H1 (cell line): ENCODE results near the gene SLC35E3.

Experiments used
- CTBP2 ChIP-seq: IDR thresholded peaks from 2 replicates; pipeline ENCODE4 v1.7.0; 2011; ENCODE audit warnings: borderline replicate concordance, mild to moderate bottlenecking, moderate library complexity, mixed read lengths, low read length; ENCODE audit not compliant: insufficient read depth, insufficient read length
- EGR1 ChIP-seq: IDR thresholded peaks from 2 replicates; pipeline ENCODE4 v1.6.1; 2011; ENCODE audit warnings: low read depth, low read length, borderline replicate concordance
- POLR2AphosphoS5 ChIP-seq: IDR thresholded peaks from 2 replicates; pipeline ENCODE4 v1.6.1; 2011; ENCODE audit warnings: low read depth, low read length
- RAD21 ChIP-seq, 2 experiments: IDR thresholded peaks in 1 of 2; conservative IDR thresholded peaks in 1 of 2; 2 replicates each; pipeline ENCODE4 v1.6.1; 2011; ENCODE audit warnings: low read depth in 2 of 2, low read length in 2 of 2, improper control_type of control experiment in 1 of 2, inconsistent platforms in 1 of 2, mild to moderate bottlenecking in 1 of 2, moderate library complexity in 1 of 2
- SAP30 ChIP-seq: fragments of 300-600 bp; sonication (generic); IDR thresholded peaks from 2 replicates; pipeline ENCODE4 v1.7.1; 2012; ENCODE audit warnings: low read length, moderate library complexity, mild to moderate bottlenecking, inconsistent platforms; ENCODE audit not compliant: insufficient read depth, insufficient replicate concordance
- SIN3A ChIP-seq, 2 experiments: IDR thresholded peaks in 1 of 2; conservative IDR thresholded peaks in 1 of 2; 2 replicates each; pipeline ENCODE4 v1.6.1; 2011 to 2012; ENCODE audit warnings: low read length in 2 of 2, improper control_type of control experiment in 1 of 2, low read depth in 1 of 2, mild to moderate bottlenecking in 1 of 2
- YY1 ChIP-seq: IDR thresholded peaks from 2 replicates; pipeline ENCODE4 v1.6.1; 2011; ENCODE audit warnings: low read depth, mild to moderate bottlenecking, low read length
- TF ChIP-seq, protein P1 (sequence below), 3 experiments: IDR thresholded peaks; 1 replicate in 2 of 3; 2 replicates in 1 of 3; pipeline versions ENCODE4 v1.5.1 to v1.6.1; 2011; ENCODE audit warnings: low read length in 3 of 3, mild to moderate bottlenecking in 3 of 3, inconsistent platforms in 2 of 3, low read depth in 1 of 3, moderate library complexity in 1 of 3; ENCODE audit not compliant: insufficient read depth in 1 of 3; ENCODE audit errors: control extremely low read depth in 1 of 3
- TF ChIP-seq, protein P2 (sequence below): IDR thresholded peaks from 2 replicates; pipeline ENCODE4 v1.6.1; 2012; ENCODE audit warnings: inconsistent platforms
- TF ChIP-seq, protein P3 (sequence below): IDR thresholded peaks from 2 replicates; pipeline ENCODE4 v1.6.1; 2011; ENCODE audit warnings: low read depth, mild to moderate bottlenecking, low read length; ENCODE audit not compliant: insufficient read depth

DNA sequence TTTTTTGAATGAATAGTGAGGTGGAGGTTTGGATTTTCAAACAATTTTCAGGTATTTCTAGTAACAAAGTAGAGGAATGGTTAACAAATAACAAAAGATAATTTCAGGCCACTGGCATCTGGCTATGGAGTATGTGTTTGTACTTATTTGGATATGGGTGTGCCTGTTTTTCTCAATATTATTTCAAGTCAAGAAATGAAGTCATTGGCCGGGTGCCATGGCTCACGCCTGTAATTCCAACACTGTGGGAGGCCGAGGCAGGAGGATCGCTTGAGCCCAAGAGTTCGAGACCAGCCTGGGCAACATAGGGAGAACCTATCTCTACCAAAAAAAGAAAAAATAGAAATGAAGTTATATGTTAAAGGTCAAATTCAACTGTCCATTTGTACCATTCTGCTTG is 13.9 kb downstream of the SLC35E3 start:
- TF ChIP-seq, protein P1, sequence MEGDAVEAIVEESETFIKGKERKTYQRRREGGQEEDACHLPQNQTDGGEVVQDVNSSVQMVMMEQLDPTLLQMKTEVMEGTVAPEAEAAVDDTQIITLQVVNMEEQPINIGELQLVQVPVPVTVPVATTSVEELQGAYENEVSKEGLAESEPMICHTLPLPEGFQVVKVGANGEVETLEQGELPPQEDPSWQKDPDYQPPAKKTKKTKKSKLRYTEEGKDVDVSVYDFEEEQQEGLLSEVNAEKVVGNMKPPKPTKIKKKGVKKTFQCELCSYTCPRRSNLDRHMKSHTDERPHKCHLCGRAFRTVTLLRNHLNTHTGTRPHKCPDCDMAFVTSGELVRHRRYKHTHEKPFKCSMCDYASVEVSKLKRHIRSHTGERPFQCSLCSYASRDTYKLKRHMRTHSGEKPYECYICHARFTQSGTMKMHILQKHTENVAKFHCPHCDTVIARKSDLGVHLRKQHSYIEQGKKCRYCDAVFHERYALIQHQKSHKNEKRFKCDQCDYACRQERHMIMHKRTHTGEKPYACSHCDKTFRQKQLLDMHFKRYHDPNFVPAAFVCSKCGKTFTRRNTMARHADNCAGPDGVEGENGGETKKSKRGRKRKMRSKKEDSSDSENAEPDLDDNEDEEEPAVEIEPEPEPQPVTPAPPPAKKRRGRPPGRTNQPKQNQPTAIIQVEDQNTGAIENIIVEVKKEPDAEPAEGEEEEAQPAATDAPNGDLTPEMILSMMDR (IDR thresholded peaks at IDR 0.05; ENCODE audit: control extremely low read depth in 1 of 3, insufficient read depth in 1 of 3, low read depth in 1 of 3, low read length in 3 of 3) = no peak
- no peak for TF ChIP-seq SAP30
- TF ChIP-seq, protein P2, sequence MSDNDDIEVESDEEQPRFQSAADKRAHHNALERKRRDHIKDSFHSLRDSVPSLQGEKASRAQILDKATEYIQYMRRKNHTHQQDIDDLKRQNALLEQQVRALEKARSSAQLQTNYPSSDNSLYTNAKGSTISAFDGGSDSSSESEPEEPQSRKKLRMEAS = no peak
- TF ChIP-seq SIN3A (conservative IDR thresholded peaks at IDR 0.05 in 1 of 2, IDR thresholded peaks at IDR 0.05 in 1 of 2; ENCODE audit: low read depth in 1 of 2, low read length in 2 of 2) = no peak
- TF ChIP-seq, protein P3, sequence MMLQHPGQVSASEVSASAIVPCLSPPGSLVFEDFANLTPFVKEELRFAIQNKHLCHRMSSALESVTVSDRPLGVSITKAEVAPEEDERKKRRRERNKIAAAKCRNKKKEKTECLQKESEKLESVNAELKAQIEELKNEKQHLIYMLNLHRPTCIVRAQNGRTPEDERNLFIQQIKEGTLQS = no peak
- TF ChIP-seq RAD21 (IDR thresholded peaks at IDR 0.05 in 1 of 2, conservative IDR thresholded peaks at IDR 0.05 in 1 of 2; ENCODE audit: low read depth in 2 of 2, low read length in 2 of 2) = no peak
- TF ChIP-seq CTBP2 = no peak
- TF ChIP-seq YY1 = no peak
- TF ChIP-seq EGR1 = no peak
- TF ChIP-seq POLR2AphosphoS5 = no peak
